Naive thymus-derived CD4-positive, alpha-beta T cell (primary cell): Measurements from ENCODE around the gene RELT. TPM values are rescaled to one million over a fixed set of nuclear protein-coding genes. Genes with fewer than 3 reads are reported as not detected.

Source experiments
- ATAC-seq: fragments of 150-1000 bp; cut with Tn5 transposase; 2 replicates; pipeline ENCODE4 v1.10.0; 2021; ENCODE audit warnings: mild to moderate bottlenecking, moderate library complexity
- CTCF ChIA-PET: fragments of 350-600 bp; sonication (Branson Sonifier 250); formaldehyde crosslinking; loops from one replicate; lab custom pipeline; 2021; ENCODE audit warnings: antibody characterized with exemption; lab: Charles Lee
- POLR2A ChIA-PET: fragments of 350-600 bp; sonication (Branson Sonifier 250); formaldehyde crosslinking; loops from one replicate; lab custom pipeline; 2021; ENCODE audit warnings: antibody characterized with exemption, inconsistent platforms; lab: Charles Lee
- DNase-seq, 9 donors: peaks; one replicate each; pipeline versions ENCODE4 v3.0.0 to v3.0.0-alpha.2; 2020 to 2022; ENCODE audit warnings: mixed read lengths in 1 of 9
- H3K27ac ChIP-seq: one replicate; pipeline ENCODE4 v1.7.0; 2013; ENCODE audit warnings: mild to moderate bottlenecking, low read depth, low read length, moderate library complexity
- H3K27me3 ChIP-seq, 2 donors: one replicate each; pipeline ENCODE4 v1.7.0; 2013; ENCODE audit warnings: low read length in 2 of 2, mild to moderate bottlenecking in 2 of 2, moderate library complexity in 2 of 2; ENCODE audit not compliant: control insufficient read depth in 2 of 2, insufficient read depth in 2 of 2
- H3K36me3 ChIP-seq, 3 experiments: 1 replicate in 2 of 3; 2 replicates in 1 of 3; pipeline ENCODE4 v1.7.0; 2013; ENCODE audit warnings: low read length in 3 of 3, mild to moderate bottlenecking in 3 of 3, moderate library complexity in 1 of 3; ENCODE audit not compliant: insufficient read depth in 3 of 3, control insufficient read depth in 2 of 3
- H3K4me1 ChIP-seq, 2 donors: one replicate each; pipeline ENCODE4 v1.7.0; 2013; ENCODE audit warnings: low read length in 2 of 2, mild to moderate bottlenecking in 2 of 2, moderate library complexity in 1 of 2; ENCODE audit not compliant: control insufficient read depth in 2 of 2, insufficient read depth in 2 of 2
- H3K4me3 ChIP-seq: 2 replicates; pipeline ENCODE4 v1.7.0; 2013; ENCODE audit warnings: mild to moderate bottlenecking, low read length
- H3K9me3 ChIP-seq, 3 experiments: 1 replicate in 2 of 3; 2 replicates in 1 of 3; pipeline ENCODE4 v1.7.0; 2013; ENCODE audit warnings: low read length in 3 of 3; ENCODE audit not compliant: control insufficient read depth in 2 of 3
- H3K27ac Mint-ChIP-seq, 9 donors: one replicate each; pipeline ENCODE4 v1.8.0; 2020 to 2022; ENCODE audit warnings: mixed read lengths in 9 of 9, mild to moderate bottlenecking in 8 of 9, moderate library complexity in 5 of 9, inconsistent platforms in 2 of 9
- H3K27me3 Mint-ChIP-seq, 5 donors: one replicate each; pipeline ENCODE4 v1.8.0; 2021 to 2022; ENCODE audit warnings: mixed read lengths in 5 of 5, mild to moderate bottlenecking in 1 of 5
- H3K36me3 Mint-ChIP-seq, 5 donors: one replicate each; pipeline ENCODE4 v1.8.0; 2020 to 2022; ENCODE audit warnings: mixed read lengths in 5 of 5, mild to moderate bottlenecking in 3 of 5, inconsistent platforms in 1 of 5
- H3K4me1 Mint-ChIP-seq, 7 donors: one replicate each; pipeline ENCODE4 v1.8.0; 2020 to 2022; ENCODE audit warnings: mixed read lengths in 7 of 7, mild to moderate bottlenecking in 3 of 7, inconsistent platforms in 1 of 7
- H3K4me3 Mint-ChIP-seq, 10 donors: one replicate each; pipeline ENCODE4 v1.8.0; 2020 to 2022; ENCODE audit warnings: mild to moderate bottlenecking in 10 of 10, mixed read lengths in 10 of 10, moderate library complexity in 6 of 10, inconsistent platforms in 2 of 10
- H3K9me3 Mint-ChIP-seq, 11 donors: one replicate each; pipeline ENCODE4 v1.8.0; 2020 to 2022; ENCODE audit warnings: mixed read lengths in 11 of 11, mild to moderate bottlenecking in 4 of 11, inconsistent platforms in 1 of 11, moderate library complexity in 1 of 11
- intact Hi-C, 2 donors: fragments of 100-400 bp; cut with micrococcal nuclease; formaldehyde crosslinking; loops; one replicate each; pipeline ENCODE4 v1.15.1; 2023
- polyA plus RNA-seq, 2 donors: library from polyadenylated mRNA; unstranded; fragments of 300-500 nt; fragmentation: Illumina TruSeq; gene quantifications; one replicate each; pipeline ENCODE4 v1.2.3, GENCODE V29; 2021
- total RNA-seq, 6 experiments: library from RNA in 5 of 6; stranded (reverse) in 5 of 6; gene quantifications; 1 replicate in 5 of 6; 2 replicates in 1 of 6; pipeline ENCODE4 v1.2.3 and lab custom pipeline; 2021 to 2026

The RELT gene
- total and polyA plus RNA-seq, 7 experiments from 2014 or later = 2.0 to 275 (median 12.0) TPM

DNA sequence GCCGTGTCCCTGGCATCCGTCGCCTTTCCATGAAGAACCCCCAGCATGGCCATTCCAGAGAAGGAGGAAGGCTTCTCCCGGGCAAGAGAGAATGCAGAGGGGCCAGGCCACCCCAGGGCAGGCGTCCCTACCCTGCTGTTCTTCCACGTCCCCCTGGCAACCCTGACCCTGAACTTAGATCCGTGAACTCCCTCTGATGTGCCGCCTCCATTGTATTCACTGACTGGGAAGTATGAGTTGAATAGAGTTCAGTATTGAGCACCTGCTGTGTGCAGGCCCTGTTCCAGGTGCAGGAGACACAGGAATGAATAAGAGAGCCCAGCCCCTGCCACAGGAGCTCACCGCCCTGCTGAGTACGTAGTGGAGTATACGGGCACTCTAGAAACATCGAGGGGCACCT is 29.1 kb upstream of the RELT start:
- ChIA-PET POLR2A (no interaction called here), CTCF (interaction anchor here (9.7 kb wide), 1 partner anchor 49 kb away, joined by 205 read pairs; no protein-coding TSS in a partner anchor)
- no peak for DNase-seq
- Mint-ChIP-seq H3K27ac (no peak overlapping the region), H3K36me3 (no peaks in the 10 kb centered on the region), H3K4me3 (no peak overlapping the region), H3K4me1 (peaks cover 0 to 14% (median 0%) of the 10 kb centered on the region in 7 donors), H3K27me3 (peaks cover 0 to 10% (median 6%) of the 10 kb centered on the region in 5 donors), H3K9me3 (no peaks in the 10 kb centered on the region)
- ATAC-seq = no peak
- Histone ChIP-seq H3K9me3 (no peaks in the 10 kb centered on the region), H3K4me3 (no peak overlapping the region), H3K27ac (no peak overlapping the region), H3K4me1 (no peaks in the 10 kb centered on the region), H3K36me3 (no peaks in the 10 kb centered on the region), H3K27me3 (no peaks in the 10 kb centered on the region)
- intact Hi-C loops = no loop called here

DNA sequence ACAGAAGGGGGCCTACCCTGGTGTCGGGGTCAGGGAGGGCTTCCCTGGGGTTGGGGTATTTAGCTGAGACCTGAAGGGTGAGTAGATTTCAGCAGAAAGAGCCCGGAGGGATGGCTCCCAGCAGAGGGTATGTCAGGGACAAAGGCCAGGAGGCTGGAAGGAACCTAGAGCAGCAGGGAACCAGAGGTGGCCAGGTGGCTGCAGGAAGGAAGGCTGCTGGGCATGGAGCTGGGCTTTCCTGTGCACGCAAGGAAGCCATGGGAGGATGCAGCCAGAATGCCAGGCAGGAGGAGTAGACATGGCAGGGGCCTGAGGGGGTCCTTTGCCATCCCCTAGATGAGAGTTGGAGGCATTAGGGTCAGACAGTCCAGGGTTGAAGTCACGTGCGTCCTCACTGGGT is 27.4 kb upstream of the RELT start:
- peaks cover 0 to 19% (median 3%) of the 10 kb centered on the region in 7 donors for H3K4me1 Mint-ChIP-seq
- H3K27ac ChIP-seq = no peak overlapping the region
- CTCF ChIA-PET = interaction anchor here (1.3 to 9.7 kb wide), 3 partner anchors 18 to 312 kb away, joined by 3 to 205 read pairs (median 19); no protein-coding TSS in a partner anchor
- ATAC-seq (no peak), DNase-seq (no peak)
- no peaks in the 10 kb centered on the region for H3K27me3 ChIP-seq
- peaks cover 0 to 10% (median 6%) of the 10 kb centered on the region in 5 donors for H3K27me3 Mint-ChIP-seq
- no peaks in the 10 kb centered on the region for H3K36me3 ChIP-seq
- no peaks in the 10 kb centered on the region for H3K4me1 ChIP-seq
- no peaks in the 10 kb centered on the region for H3K36me3 Mint-ChIP-seq
- POLR2A ChIA-PET = interaction anchor here (1.2 kb wide), 1 partner anchor 42 kb away, joined by 3 read pairs; no protein-coding TSS in a partner anchor
- H3K27ac Mint-ChIP-seq = no peak overlapping the region
- no peaks in the 10 kb centered on the region for H3K9me3 ChIP-seq
- H3K4me3 Mint-ChIP-seq = no peak overlapping the region
- intact Hi-C loops = no loop called here
- H3K9me3 Mint-ChIP-seq = no peaks in the 10 kb centered on the region
- H3K4me3 ChIP-seq = no peak overlapping the region

DNA sequence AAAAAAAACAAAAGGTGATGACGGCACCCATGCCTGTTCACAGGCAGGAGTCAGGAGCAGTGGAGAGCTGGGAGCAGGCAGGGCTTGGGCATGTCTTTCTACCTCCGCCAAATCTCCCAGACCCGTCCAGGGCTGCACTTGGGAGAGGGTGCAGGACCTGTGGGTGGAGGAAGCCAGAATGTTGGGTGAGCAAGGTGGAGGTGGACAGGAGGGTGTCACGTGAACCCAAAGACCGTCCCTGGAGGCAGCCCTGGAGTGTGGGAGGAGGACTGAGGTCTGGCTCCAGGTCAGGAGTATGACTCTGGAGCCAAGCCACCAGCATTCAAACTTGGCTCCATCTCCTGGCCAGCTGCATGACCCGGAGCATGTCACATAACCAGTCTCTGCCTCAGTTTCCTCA is 26.6 kb upstream of the RELT start:
- ATAC-seq (no peak), DNase-seq (no peak)
- H3K9me3 ChIP-seq = no peaks in the 10 kb centered on the region
- no peaks in the 10 kb centered on the region for H3K36me3 Mint-ChIP-seq
- peaks cover 0 to 19% (median 3%) of the 10 kb centered on the region in 7 donors for H3K4me1 Mint-ChIP-seq
- H3K4me1 ChIP-seq = no peaks in the 10 kb centered on the region
- H3K9me3 Mint-ChIP-seq = no peaks in the 10 kb centered on the region
- ChIA-PET CTCF (interaction anchor here (1.3 to 9.7 kb wide), 3 partner anchors 17 to 311 kb away, joined by 3 to 205 read pairs (median 19); no protein-coding TSS in a partner anchor), POLR2A (no interaction called here)
- no peak overlapping the region for H3K4me3 ChIP-seq
- H3K36me3 ChIP-seq = no peaks in the 10 kb centered on the region
- H3K27me3 Mint-ChIP-seq = peaks cover 0 to 10% (median 6%) of the 10 kb centered on the region in 5 donors
- no peak overlapping the region for H3K27ac Mint-ChIP-seq
- H3K27ac ChIP-seq = no peak overlapping the region
- intact Hi-C loops = loop anchor here (2.0 kb wide), 2 partner anchors 15 to 35 kb away; no protein-coding TSS in a partner anchor
- H3K27me3 ChIP-seq = no peaks in the 10 kb centered on the region
- H3K4me3 Mint-ChIP-seq = no peak overlapping the region

DNA sequence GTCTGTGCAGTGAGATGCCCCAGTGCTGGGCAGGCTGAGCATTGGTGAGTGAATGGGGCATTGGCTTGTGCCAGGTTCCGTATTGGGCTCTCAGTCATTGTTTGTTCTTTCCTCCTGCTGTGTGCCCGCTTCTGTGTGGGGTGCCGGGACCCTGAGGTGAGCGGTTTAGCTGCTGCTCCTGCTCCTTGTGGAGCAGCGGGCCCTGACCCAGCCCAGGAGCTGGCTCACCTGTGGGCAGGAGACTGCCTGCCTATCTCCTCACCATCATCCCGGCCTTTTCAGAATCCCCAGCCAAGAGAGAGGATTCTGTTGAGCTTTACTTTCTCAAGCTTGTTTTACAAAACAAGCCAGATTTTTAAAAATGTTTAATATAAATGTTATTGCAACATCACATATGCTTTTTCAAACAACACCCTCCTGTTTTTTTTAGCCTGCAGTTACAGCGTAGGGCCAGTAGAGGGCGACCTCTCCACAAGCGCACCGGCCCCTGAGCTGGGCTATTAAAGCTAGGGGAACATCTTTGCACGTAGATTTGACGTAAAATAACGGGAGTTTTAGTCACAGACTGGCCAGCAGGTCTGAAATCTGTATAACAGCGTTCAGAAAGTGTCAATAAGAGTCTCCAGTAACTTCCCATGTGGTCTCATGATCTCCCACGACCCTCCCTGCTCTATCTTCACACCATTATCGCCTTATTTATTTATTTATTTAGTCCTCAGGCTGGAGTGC is 25.1 kb upstream of the RELT start:
- Histone ChIP-seq H3K27ac (no peak overlapping the region), H3K9me3 (no peaks in the 10 kb centered on the region), H3K4me1 (no peaks in the 10 kb centered on the region), H3K36me3 (no peaks in the 10 kb centered on the region), H3K27me3 (no peaks in the 10 kb centered on the region), H3K4me3 (no peak overlapping the region)
- peaks cover 0 to 10% (median 5%) of the 10 kb centered on the region in 5 donors for H3K27me3 Mint-ChIP-seq
- ATAC-seq (peak; percentile 97), DNase-seq (peak; percentile 45 to 78 (median 68))
- H3K27ac Mint-ChIP-seq = peak overlapping the region in 6 of 9 donors; percentile 45 to 83 (median 54)
- H3K36me3 Mint-ChIP-seq = no peaks in the 10 kb centered on the region
- H3K4me1 Mint-ChIP-seq = peaks cover 0 to 19% (median 3%) of the 10 kb centered on the region in 7 donors
- H3K4me3 Mint-ChIP-seq = no peak overlapping the region
- ChIA-PET CTCF (interaction anchor here (0.6 to 9.7 kb wide), 21 partner anchors 13 to 1899 kb away, joined by 3 to 205 read pairs (median 7); partner anchors contain the start of gene RELT), POLR2A (interaction anchor here (0.6 to 1.3 kb wide), 5 partner anchors 9 to 133 kb away, joined by 3 to 7 read pairs (median 3); no protein-coding TSS in a partner anchor)
- H3K9me3 Mint-ChIP-seq = no peaks in the 10 kb centered on the region
- intact Hi-C loops = loop anchor here (1.0 to 2.0 kb wide), 7 partner anchors 14 to 310 kb away; partner anchors contain the start of gene RELT (in 2 of the 2)

DNA sequence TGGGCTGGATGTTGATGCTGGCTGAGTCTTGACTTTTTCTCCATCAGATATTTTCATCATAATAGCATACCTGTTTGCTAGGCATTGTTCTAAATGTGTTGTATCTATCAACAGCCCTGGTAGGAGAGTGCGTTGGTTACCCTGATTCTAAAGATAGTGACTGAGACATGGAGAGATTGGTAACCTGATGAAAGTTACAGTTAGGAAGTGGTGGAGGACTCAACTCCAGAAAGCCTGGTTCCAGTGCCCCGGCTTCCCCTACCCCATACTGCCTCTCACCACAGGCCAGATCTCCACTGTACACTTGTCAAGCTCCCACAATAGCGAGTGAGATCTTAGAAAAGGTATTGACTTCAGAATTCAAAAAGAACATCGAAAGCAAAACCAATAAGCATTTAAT is 22.8 kb upstream of the RELT start:
- Histone ChIP-seq H3K4me3 (no peak overlapping the region), H3K4me1 (no peaks in the 10 kb centered on the region), H3K27ac (no peak overlapping the region), H3K9me3 (no peaks in the 10 kb centered on the region), H3K36me3 (no peaks in the 10 kb centered on the region), H3K27me3 (no peaks in the 10 kb centered on the region)
- Mint-ChIP-seq H3K9me3 (no peaks in the 10 kb centered on the region), H3K27ac (peak overlapping the region in 3 of 9 donors; percentile 9 to 59 (median 26)), H3K36me3 (no peaks in the 10 kb centered on the region), H3K4me1 (peaks cover 0 to 19% (median 3%) of the 10 kb centered on the region in 7 donors), H3K4me3 (no peak overlapping the region), H3K27me3 (peaks cover 0 to under 1% (median 0%) of the 10 kb centered on the region in 5 donors)
- no peak for ATAC-seq
- POLR2A ChIA-PET = no interaction called here
- CTCF ChIA-PET = interaction anchor here (0.9 to 9.7 kb wide), 3 partner anchors 10 to 42 kb away, joined by 3 to 205 read pairs (median 81); no protein-coding TSS in a partner anchor
- no peak for DNase-seq
- intact Hi-C loops = no loop called here

DNA sequence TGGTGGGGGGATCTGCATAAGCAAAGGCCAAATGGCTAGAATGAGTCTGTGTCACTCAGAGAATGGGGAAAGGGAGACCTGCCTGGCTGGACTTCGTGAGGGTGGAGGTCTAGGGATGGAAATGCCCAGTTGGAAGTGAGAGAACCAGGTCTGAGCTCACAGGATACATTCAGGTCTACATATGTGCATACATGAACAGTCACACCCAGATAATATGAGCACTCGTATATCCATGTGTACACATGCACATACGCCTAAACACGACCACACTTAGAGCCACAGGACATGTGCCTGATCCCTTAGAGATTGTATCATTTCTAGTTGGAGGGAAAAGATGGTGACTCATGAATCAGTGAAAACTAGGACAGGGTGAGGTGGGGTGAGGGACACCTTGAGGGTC is 21.1 kb upstream of the RELT start:
- H3K27me3 ChIP-seq = no peaks in the 10 kb centered on the region
- H3K4me1 ChIP-seq = no peaks in the 10 kb centered on the region
- CTCF ChIA-PET = interaction anchor here (1.3 to 9.7 kb wide), 2 partner anchors 20 to 41 kb away, joined by 5 to 205 read pairs; no protein-coding TSS in a partner anchor
- Mint-ChIP-seq H3K4me3 (no peak overlapping the region), H3K4me1 (peaks cover 0 to 18% (median 3%) of the 10 kb centered on the region in 7 donors), H3K9me3 (no peaks in the 10 kb centered on the region), H3K27ac (peak overlapping the region in 2 of 9 donors; percentile 16 to 30), H3K36me3 (no peaks in the 10 kb centered on the region), H3K27me3 (no peaks in the 10 kb centered on the region)
- POLR2A ChIA-PET = interaction anchor here (1.5 kb wide), 1 partner anchor 20 kb away, joined by 3 read pairs; no protein-coding TSS in a partner anchor
- no peaks in the 10 kb centered on the region for H3K9me3 ChIP-seq
- no peaks in the 10 kb centered on the region for H3K36me3 ChIP-seq
- ATAC-seq = no peak
- DNase-seq = no peak
- intact Hi-C loops = no loop called here
- no peak overlapping the region for H3K27ac ChIP-seq
- H3K4me3 ChIP-seq = no peak overlapping the region
